Activated CD4-positive, alpha-beta T cell treated with anti-CD3 and anti-CD28 coated beads, Interleukin-2, amount 50 U/mL, for 24 hours (primary cell): ENCODE data around the gene CEP131.

Experiments used
- DNase-seq, 2 donors: peaks; one replicate each; pipeline ENCODE4 v3.0.0-alpha.2; 2020; ENCODE audit warnings: low read depth in 1 of 2, low spot score in 1 of 2

CEP131 gene

GRCh38 chr17:81189016-81189415 is 33.7 kb downstream of the CEP131 start:
- no peak for DNase-seq

GRCh38 chr17:81188491-81188840 is 34.3 kb downstream of the CEP131 start:
- DNase-seq: no peak

- DNase-seq: no peak
Observed at GRCh38 chr17:81187586-81188490, 34.9 kb downstream of the CEP131 start.

- DNase-seq: no peak
Observed at GRCh38 chr17:81187120-81187519, 35.6 kb downstream of the CEP131 start.

GRCh38 chr17:81186203-81186602 is 36.6 kb downstream of the CEP131 start:
- no peak for DNase-seq

GRCh38 chr17:81184555-81184954 is 38.2 kb downstream of the CEP131 start:
- DNase-seq: no peak

- DNase-seq: no peak
Observed at GRCh38 chr17:81183807-81184206, 39.0 kb downstream of the CEP131 start.

- no peak for DNase-seq
Observed at GRCh38 chr17:81183316-81183715, 39.4 kb downstream of the CEP131 start.

- no peak for DNase-seq
Observed at GRCh38 chr17:81182596-81182995, 40.2 kb downstream of the CEP131 start.

GRCh38 chr17:81181811-81182185 is 41.0 kb downstream of the CEP131 start:
- no peak for DNase-seq

- DNase-seq: no peak
Observed at GRCh38 chr17:81180836-81181810, 41.6 kb downstream of the CEP131 start.

GRCh38 chr17:81179861-81180260 is 42.9 kb downstream of the CEP131 start:
- no peak for DNase-seq

GRCh38 chr17:81179220-81179619 is 43.5 kb downstream of the CEP131 start:
- DNase-seq: no peak

- DNase-seq: no peak
Observed at GRCh38 chr17:81178136-81179091, 44.4 kb downstream of the CEP131 start.

- no peak for DNase-seq
Observed at GRCh38 chr17:81176666-81177065, 46.1 kb downstream of the CEP131 start.

- no peak for DNase-seq
Observed at GRCh38 chr17:81173762-81174155, 49.0 kb downstream of the CEP131 start.

- DNase-seq: no peak
Observed at GRCh38 chr17:81173052-81173761, 49.6 kb downstream of the CEP131 start.

GRCh38 chr17:81171941-81172340 is 50.8 kb downstream of the CEP131 start:
- DNase-seq: no peak

- DNase-seq: no peak
Observed at GRCh38 chr17:81170727-81171494, 51.9 kb downstream of the CEP131 start.
